Hematopoietic multipotent progenitor cell treated with erythropoietin and hydrocortisone succinate and interleukin-3 and kit ligand, for 4 days (in vitro differentiated cells): ENCODE results near the gene ATOH7.
"Not testable (repeated sequence)": the region's sequence is repeated elsewhere in the genome, so short reads cannot be mapped to it uniquely, and the experiment has no call there.

Source experiments
- DNase-seq: peaks from one replicate; pipeline ENCODE4 v3.0.0-alpha.2; 2015

The ATOH7 gene

GRCh38 chr10:68231817-68232251, at the start of gene ATOH7:
ATOH7 (minus strand) TSS chr10:68232113; CDS start chr10:68231677, 436 bp downstream.
- no peak for DNase-seq

- no peak for DNase-seq
Measured at GRCh38 chr10:68280758-68281157, 48.8 kb upstream of the ATOH7 start.

DNA sequence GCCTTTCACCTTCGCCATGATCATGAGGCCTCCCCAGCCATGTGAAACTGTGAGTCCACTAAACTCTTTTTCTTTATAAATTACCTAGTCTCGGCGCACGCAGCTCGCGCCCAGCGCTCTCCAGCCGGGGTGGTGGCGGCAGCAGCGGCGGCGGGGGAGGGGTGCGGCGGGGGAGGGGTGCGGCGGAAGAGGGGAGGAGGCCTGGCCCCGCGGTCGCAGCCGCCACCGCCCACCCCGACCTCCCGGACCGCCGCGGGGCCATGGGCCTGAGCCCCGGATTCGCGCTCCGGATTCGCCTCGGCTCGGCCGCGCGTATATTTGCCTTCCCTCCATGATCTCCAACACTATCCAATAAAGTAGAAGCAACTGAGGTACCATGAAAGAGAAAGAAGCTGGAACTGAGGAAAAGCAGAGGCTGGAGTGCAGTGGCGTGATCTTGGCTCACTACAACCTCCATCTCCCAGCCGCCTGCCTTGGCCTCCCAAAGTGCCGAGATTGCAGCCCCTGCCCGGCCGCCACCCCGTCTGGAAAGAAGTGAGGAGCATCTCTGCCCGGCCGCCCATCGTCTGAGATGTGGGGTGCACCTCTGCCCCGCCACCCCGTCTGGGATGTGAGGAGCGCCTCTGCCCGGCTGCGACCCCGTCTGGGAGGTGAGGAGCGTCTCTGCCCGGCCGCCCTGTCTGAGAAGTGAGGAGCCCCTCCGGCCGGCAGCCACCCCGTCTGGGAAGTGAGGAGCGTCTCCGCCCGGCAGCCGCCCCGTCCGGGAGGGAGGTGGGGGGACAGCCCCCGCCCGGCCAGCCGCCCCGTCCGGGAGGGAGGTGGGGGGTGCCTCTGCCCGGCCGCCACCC, 47.2 kb upstream of the ATOH7 start:
- not testable (repeated sequence) for DNase-seq

DNA sequence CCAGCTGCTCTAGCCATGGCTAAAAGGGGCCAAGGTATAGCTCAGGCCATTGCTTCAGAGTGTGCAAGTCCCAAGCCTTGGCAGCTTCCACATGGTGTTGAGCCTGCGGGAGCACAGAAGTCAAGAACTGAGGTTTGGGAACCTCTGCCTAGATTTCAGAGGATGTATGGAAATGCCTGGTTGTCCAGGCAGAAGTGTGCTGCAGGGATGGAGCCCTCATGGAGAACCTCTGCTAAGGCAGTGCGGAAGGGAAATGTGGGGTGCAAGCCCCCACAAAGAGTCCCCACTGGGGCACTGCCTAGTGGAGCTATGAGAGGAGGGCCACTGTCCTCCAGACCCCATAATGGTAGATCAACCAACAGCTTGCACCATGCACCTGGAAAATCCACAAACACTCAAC, 45.9 kb upstream of the ATOH7 start:
- not testable (repeated sequence) for DNase-seq

GRCh38 chr10:68276224-68276623, 44.3 kb upstream of the ATOH7 start:
- DNase-seq, result no peak

DNA sequence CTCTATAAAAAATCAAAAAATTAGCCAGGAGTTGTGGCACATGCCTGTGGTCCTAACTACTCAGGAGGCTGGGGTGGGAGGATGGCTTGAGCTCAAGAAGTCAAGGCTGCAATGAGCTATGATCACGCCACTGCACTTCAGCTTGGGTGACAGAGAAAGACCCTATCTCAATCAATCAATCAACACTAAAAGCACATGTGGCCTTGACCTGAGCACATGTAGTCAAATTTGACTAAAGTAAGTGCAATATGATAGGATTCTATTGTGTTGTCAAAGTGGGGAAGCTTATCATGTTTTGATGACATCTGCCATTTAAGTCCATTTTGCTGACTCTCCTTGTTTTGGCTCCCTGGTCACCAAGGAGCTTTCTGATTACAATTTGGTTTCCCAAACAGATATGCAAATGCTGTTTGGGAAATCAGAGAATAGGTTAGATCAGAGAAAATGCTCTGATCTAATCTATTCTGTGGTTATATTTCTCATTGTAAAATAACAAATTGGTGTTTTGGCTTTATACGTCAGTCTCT, 43.8 kb upstream of the ATOH7 start:
- DNase-seq, result no peak

GRCh38 chr10:68272833-68273232, 40.9 kb upstream of the ATOH7 start:
- DNase-seq, result peak; percentile 33

DNA sequence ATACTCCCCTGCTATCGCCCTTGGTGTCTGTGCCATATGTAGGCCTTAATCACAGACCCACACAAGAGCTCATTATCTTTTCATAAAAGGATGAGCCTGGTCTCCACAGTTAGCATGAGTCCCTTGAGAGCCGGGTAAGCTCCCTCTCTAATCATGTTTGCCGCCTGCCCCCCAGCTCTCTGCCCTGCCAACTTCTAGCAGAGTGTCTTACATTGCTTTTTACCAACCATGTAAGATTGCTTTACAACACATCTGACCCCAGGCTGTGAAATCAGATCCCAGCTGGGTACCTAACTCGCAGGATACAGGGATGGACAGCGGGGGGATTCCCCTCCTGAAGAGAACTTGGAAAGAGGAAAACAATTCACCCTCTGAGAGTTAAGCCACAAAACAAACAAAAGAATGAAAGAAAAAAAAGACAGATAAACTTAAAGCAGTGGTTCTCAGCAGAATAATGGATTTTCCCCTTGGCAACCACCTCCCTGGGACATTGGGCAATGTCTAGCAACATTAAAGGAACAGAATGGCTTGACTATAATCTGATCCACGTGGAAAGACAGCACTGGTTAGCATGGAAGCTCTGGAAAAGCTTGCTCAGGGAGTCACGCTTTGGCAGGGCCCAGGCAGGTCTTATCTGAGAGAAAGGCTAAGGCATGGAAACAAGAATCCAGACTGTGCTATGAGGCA, 39.4 kb upstream of the ATOH7 start:
- DNase-seq, result peak; percentile 8

DNA sequence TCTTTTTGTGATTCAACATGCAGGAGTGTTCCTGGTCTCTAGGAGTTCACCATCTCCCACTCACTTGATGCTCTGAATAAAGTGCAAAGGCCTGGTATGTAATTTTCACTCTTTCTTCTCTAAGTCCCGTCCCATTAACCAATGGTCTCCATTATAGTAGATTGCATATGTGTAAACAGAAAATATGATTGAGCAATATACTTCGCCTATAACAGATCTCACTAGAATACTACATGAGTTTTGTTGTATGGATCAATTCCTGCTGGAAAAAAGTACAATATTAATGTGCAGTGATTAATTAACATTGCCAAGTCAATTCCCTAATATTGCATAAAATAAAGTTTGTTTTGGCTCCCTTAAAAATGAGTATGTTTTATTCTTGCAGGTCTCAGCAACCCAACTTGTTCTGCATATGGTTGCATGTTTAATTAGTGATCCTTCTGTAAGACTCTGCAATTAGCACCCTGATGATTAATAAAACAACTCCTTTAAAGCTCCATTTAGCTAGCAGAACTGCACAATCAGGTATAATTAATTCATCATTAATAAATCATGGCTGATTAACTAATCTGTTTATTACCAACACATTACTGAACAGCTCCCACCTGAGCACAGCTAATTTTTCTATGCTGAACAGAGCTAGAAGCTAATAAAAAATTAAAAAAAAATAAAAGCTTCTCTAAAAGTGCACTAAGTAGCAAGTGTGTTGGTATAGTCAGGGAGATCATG, 37.8 kb upstream of the ATOH7 start:
- no peak for DNase-seq

- DNase-seq, result no peak
Measured at GRCh38 chr10:68261132-68261856, 29.4 kb upstream of the ATOH7 start.

- DNase-seq, result no peak
Measured at GRCh38 chr10:68253346-68253745, 21.4 kb upstream of the ATOH7 start.

GRCh38 chr10:68251625-68252495, 19.9 kb upstream of the ATOH7 start:
- DNase-seq, result no peak

DNA sequence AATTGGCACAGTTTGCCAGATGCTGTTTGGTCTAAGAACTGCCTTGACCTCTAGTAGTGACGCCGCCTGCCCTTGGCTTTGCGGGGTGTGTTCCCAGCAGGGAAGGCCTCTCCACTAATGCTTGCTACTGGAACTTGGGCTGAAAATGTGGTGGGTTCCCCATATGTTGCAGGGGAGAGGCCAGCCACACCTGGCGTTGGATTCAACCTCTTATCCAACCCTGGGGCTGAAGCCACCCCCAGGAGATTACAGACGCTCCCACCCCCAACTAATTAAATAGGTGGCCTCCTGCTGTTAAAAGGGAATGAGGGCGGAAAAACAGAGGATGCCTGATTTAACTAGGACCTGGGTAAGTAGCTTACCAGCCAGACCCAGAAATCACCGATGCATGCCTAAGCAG, 19.2 kb upstream of the ATOH7 start:
- no peak for DNase-seq

DNA sequence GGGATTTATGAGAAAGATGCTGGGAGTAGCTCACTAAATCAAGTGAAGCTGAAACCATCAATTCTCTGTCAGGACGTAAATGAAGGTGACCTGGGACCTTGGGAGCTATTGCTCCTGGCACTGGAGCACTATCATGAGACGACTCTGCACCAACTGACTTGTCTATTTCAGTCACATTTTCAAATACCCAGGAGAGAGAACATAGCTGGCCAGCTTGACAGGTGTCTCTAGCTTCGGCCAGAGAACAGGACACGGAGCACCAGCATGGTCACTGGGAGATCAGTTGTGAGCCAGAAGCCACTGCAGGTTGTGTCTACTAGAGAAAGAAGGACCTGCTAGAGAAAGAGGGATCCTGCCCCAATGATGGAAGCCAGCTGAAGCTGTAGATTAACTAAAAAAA, 17.4 kb upstream of the ATOH7 start:
- DNase-seq, result no peak

DNA sequence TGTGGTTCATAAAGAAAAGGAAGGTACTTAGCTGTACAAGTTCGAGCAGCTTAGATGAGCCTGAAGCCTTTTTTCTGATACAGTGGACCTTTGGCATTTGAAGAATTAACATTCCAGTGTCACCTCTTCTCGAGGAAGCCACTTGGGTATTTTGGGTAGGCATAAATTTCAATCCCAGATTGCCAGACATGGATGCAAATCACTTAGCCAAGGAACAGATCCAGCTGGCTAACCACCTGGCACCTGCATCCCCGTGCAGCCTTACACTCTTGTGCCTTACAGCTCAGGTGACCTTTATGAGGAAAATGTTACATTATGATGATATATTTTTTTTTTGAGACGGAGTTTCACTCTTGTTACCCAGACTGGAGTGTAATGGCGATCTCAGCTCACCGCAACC, 16.0 kb upstream of the ATOH7 start:
- DNase-seq, result no peak

DNA sequence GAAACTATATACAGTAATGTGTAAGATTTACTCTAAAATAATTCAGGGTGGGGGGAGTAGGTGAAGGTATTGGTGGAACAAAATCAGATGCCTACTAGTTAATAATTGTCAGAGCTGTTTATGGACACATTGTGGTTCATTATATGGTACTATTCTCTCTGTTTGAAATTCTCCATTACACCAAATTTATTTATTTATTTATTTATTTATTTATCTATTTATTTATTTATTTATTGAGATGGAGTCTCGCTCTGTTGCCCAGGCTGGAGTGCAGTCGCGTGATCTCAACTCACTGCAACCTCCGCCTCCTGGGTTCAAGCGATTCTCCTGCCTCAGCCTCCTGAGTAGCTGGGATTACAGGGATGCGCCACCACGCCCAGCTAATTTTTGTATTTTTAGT, 14.5 kb upstream of the ATOH7 start:
- not testable (repeated sequence) for DNase-seq

- DNase-seq, result no peak
Measured at GRCh38 chr10:68242051-68242450, 10.1 kb upstream of the ATOH7 start.

- DNase-seq, result no peak
Measured at GRCh38 chr10:68239596-68240150, 7.8 kb upstream of the ATOH7 start.

GRCh38 chr10:68239069-68239468, 7.2 kb upstream of the ATOH7 start:
- no peak for DNase-seq

DNA sequence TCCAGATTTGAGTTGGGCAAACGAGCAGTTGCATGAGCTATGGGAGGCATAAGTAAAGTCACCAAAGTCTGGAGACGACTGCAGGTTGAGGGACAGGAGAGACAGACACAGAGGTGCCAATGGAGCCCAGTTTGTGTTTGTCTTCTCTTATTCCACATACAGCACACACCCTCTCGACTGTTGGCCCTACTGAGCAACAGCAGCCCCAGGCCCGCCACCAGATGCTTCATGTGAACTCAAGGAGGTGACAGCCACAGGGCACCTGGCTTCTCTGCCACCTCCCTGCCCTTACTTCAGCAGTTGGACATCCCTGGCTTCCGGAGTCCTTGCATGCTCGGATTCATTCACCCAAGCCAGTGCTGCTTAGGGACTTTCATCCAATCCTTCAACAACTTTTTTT, 6.5 kb upstream of the ATOH7 start:
- DNase-seq, result no peak

GRCh38 chr10:68237173-68237572, 5.3 kb upstream of the ATOH7 start:
- no peak for DNase-seq
